Nucleus accumbens (tissue), 56 donors: Measurements from ENCODE around the gene CCDC59.

Experiments
- DNase-seq, 56 donors: peaks; one replicate each; lab custom pipeline; 2025; lab: John Stamatoyannopoulos, UW

Gene CCDC59

GRCh38 chr12:82325540-82326336, 32.4 kb downstream of the CCDC59 start:
- DNase-seq, result no peak

GRCh38 chr12:82319276-82319675, 38.9 kb downstream of the CCDC59 start:
- DNase-seq, result no peak

GRCh38 chr12:82314406-82314892, 43.7 kb downstream of the CCDC59 start:
- DNase-seq, result no peak
